ENCODE data around the gene EYA3.

GRCh38 chr1:28037206-28037605, 51.2 kb downstream of the EYA3 start:
- TF ChIP-seq EZH2 (IDR thresholded peaks at IDR 0.05; ENCODE audit: borderline replicate concordance, low read length) = no peak
- no peak for TF ChIP-seq CTCF (conservative IDR thresholded peaks at IDR 0.05 in 1 of 2, IDR thresholded peaks at IDR 0.05 in 1 of 2; ENCODE audit: extremely low read depth in 1 of 2, insufficient read depth in 1 of 2, low read depth in 1 of 2, low read length in 2 of 2)

All from mammary epithelial cell (primary cell).